Fibroblast of lung (primary cell): Measurements from ENCODE around the gene TBC1D19. TPM values are rescaled to one million over a fixed set of nuclear protein-coding genes. Genes with fewer than 3 reads are reported as not detected.

Experiments used
- DNase-seq, 2 donors: peaks; one replicate each; pipeline versions ENCODE4 v3.0.0 to v3.0.0-alpha.2; 2010; ENCODE audit warnings: low read depth in 2 of 2
- H2AFZ ChIP-seq: 2 replicates; pipeline ENCODE4 v1.5.1; 2012; ENCODE audit warnings: low read length, control low read depth, inconsistent platforms
- H3K27ac ChIP-seq: 2 replicates; pipeline ENCODE4 v1.5.1; 2011; ENCODE audit warnings: low read length, control low read depth; ENCODE audit not compliant: insufficient read depth
- H3K27me3 ChIP-seq: 2 replicates; pipeline ENCODE4 v1.5.1; 2011; ENCODE audit warnings: mild to moderate bottlenecking, low read length; ENCODE audit not compliant: control insufficient read depth, insufficient read depth
- H3K36me3 ChIP-seq: 2 replicates; pipeline ENCODE4 v1.5.1; 2011; ENCODE audit warnings: low read length; ENCODE audit not compliant: control insufficient read depth, insufficient read depth
- H3K4me1 ChIP-seq: 2 replicates; pipeline ENCODE4 v1.5.1; 2011; ENCODE audit warnings: low read length; ENCODE audit not compliant: control insufficient read depth, insufficient read depth; ENCODE audit errors: extremely low read depth
- H3K4me2 ChIP-seq: 2 replicates; pipeline ENCODE4 v1.5.1; 2011; ENCODE audit warnings: low read length, control low read depth; ENCODE audit not compliant: insufficient read depth; ENCODE audit errors: extremely low read depth
- H3K4me3 ChIP-seq, 4 experiments: fragments of 200-600 bp in 1 of 4; sonication (generic) in 1 of 4; replicated peaks in 1 of 4; 2 replicates each; pipeline ENCODE4 v1.5.1; 2011 to 2016; ENCODE audit warnings: low read length in 4 of 4, low read depth in 3 of 4, mild to moderate bottlenecking in 3 of 4, control low read depth in 2 of 4, inconsistent platforms in 1 of 4, mixed read lengths in 1 of 4; ENCODE audit not compliant: insufficient read depth in 1 of 4; ENCODE audit errors: control extremely low read depth in 1 of 4
- H3K79me2 ChIP-seq: 2 replicates; pipeline ENCODE4 v1.5.1; 2012; ENCODE audit warnings: mild to moderate bottlenecking, low read length, inconsistent platforms; ENCODE audit not compliant: control insufficient read depth, insufficient read depth
- H3K9ac ChIP-seq: 2 replicates; pipeline ENCODE4 v1.5.1; 2011; ENCODE audit warnings: mild to moderate bottlenecking, low read length, control low read depth; ENCODE audit not compliant: insufficient read depth
- H3K9me3 ChIP-seq: 2 replicates; pipeline ENCODE4 v1.5.1; 2012; ENCODE audit warnings: low read depth, low read length; ENCODE audit not compliant: control insufficient read depth, insufficient read depth
- H4K20me1 ChIP-seq: 2 replicates; pipeline ENCODE4 v1.5.1; 2011; ENCODE audit warnings: low read length; ENCODE audit not compliant: control insufficient read depth, insufficient read depth; ENCODE audit errors: extremely low read depth
- EZH2 ChIP-seq: IDR thresholded peaks from 2 replicates; pipeline ENCODE4 v1.5.1; 2012; ENCODE audit warnings: low read length, control low read depth, mild to moderate bottlenecking; ENCODE audit errors: missing control alignments
- polyA plus RNA-seq, 2 donors: library from polyadenylated mRNA; depleted of rRNA in 1 of 2; stranded (reverse) in 1 of 2; unstranded in 1 of 2; fragments of >200 nt; gene quantifications; 2 replicates each; pipeline ENCODE4 v1.2.1, GENCODE V29; 2011 to 2012; ENCODE audit warnings: missing spikeins in 1 of 2
- total RNA-seq: library from RNA; depleted of rRNA; stranded (reverse); fragments of >200 nt; gene quantifications from 2 replicates; pipeline ENCODE4 v1.2.1, GENCODE V29; 2014
- TF ChIP-seq, protein P1 (sequence below), 2 donors: IDR thresholded peaks in 1 of 2; conservative IDR thresholded peaks in 1 of 2; 1 replicate in 1 of 2; 2 replicates in 1 of 2; pipeline ENCODE4 v1.5.1; 2011 to 2012; ENCODE audit warnings: low read length in 2 of 2, control low read depth in 1 of 2, inconsistent platforms in 1 of 2, low read depth in 1 of 2, mild to moderate bottlenecking in 1 of 2

The TBC1D19 gene
- total and polyA plus RNA-seq, 2 donors (not counting 1 experiment from before 2014, with no cell fraction given): 38.2 to 132 TPM

GRCh38 chr4:26594371-26594770 is 10.5 kb downstream of the TBC1D19 start:
- TF ChIP-seq EZH2: no peak
- TF ChIP-seq, protein P1, sequence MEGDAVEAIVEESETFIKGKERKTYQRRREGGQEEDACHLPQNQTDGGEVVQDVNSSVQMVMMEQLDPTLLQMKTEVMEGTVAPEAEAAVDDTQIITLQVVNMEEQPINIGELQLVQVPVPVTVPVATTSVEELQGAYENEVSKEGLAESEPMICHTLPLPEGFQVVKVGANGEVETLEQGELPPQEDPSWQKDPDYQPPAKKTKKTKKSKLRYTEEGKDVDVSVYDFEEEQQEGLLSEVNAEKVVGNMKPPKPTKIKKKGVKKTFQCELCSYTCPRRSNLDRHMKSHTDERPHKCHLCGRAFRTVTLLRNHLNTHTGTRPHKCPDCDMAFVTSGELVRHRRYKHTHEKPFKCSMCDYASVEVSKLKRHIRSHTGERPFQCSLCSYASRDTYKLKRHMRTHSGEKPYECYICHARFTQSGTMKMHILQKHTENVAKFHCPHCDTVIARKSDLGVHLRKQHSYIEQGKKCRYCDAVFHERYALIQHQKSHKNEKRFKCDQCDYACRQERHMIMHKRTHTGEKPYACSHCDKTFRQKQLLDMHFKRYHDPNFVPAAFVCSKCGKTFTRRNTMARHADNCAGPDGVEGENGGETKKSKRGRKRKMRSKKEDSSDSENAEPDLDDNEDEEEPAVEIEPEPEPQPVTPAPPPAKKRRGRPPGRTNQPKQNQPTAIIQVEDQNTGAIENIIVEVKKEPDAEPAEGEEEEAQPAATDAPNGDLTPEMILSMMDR (conservative IDR thresholded peaks at IDR 0.05 in 1 of 2, IDR thresholded peaks at IDR 0.05 in 1 of 2; ENCODE audit: low read depth in 1 of 2, low read length in 2 of 2): no peak
- H3K9ac ChIP-seq: no peak overlapping the region
- H3K79me2 ChIP-seq: peaks cover 3% of the 10 kb centered on the region

GRCh38 chr4:26594778-26595177 is 10.9 kb downstream of the TBC1D19 start:
- Histone ChIP-seq H3K27me3 (no peaks in the 10 kb centered on the region), H3K9me3 (no peaks in the 10 kb centered on the region), H3K79me2 (peaks cover 2% of the 10 kb centered on the region), H3K9ac (no peak overlapping the region), H3K4me2 (no peak overlapping the region), H2AFZ (no peak overlapping the region), H4K20me1 (no peaks in the 10 kb centered on the region), H3K36me3 (no peaks in the 10 kb centered on the region), H3K27ac (no peak overlapping the region), H3K4me3 (no peak overlapping the region), H3K4me1 (no peaks in the 10 kb centered on the region)
- peak in 1 of 2 donors; percentile 20 for DNase-seq
- no peak for TF ChIP-seq EZH2
- TF ChIP-seq, protein P1 (conservative IDR thresholded peaks at IDR 0.05 in 1 of 2, IDR thresholded peaks at IDR 0.05 in 1 of 2; ENCODE audit: low read depth in 1 of 2, low read length in 2 of 2): no peak

More at GRCh38 chr4:26594371-26594770, 10.5 kb downstream of the TBC1D19 start:
- Histone ChIP-seq H3K4me1 (no peaks in the 10 kb centered on the region), H2AFZ (no peak overlapping the region), H3K27ac (no peak overlapping the region), H3K36me3 (no peaks in the 10 kb centered on the region), H4K20me1 (no peaks in the 10 kb centered on the region), H3K27me3 (no peaks in the 10 kb centered on the region), H3K4me2 (no peak overlapping the region), H3K9me3 (no peaks in the 10 kb centered on the region), H3K4me3 (no peak overlapping the region)
- DNase-seq: no peak

GRCh38 chr4:26596843-26597242 is 13.0 kb downstream of the TBC1D19 start:
- H2AFZ ChIP-seq: no peak overlapping the region
- H3K4me1 ChIP-seq: no peaks in the 10 kb centered on the region
- no peak for DNase-seq
- no peak for TF ChIP-seq EZH2
- TF ChIP-seq, protein P1 (conservative IDR thresholded peaks at IDR 0.05 in 1 of 2, IDR thresholded peaks at IDR 0.05 in 1 of 2; ENCODE audit: low read depth in 1 of 2, low read length in 2 of 2): no peak
- no peak overlapping the region for H3K4me2 ChIP-seq
- no peaks in the 10 kb centered on the region for H4K20me1 ChIP-seq
- H3K27ac ChIP-seq: no peak overlapping the region
- H3K9ac ChIP-seq: no peak overlapping the region
- H3K79me2 ChIP-seq: no peaks in the 10 kb centered on the region
- H3K9me3 ChIP-seq: no peaks in the 10 kb centered on the region
- no peaks in the 10 kb centered on the region for H3K27me3 ChIP-seq
- H3K4me3 ChIP-seq: no peak overlapping the region
- no peaks in the 10 kb centered on the region for H3K36me3 ChIP-seq
